Measurements from ENCODE around the gene PRKX. TPM values are rescaled to one million over a fixed set of nuclear protein-coding genes. Genes with fewer than 3 reads are reported as not detected.

PRKX gene
- total and polyA plus RNA-seq, 2 of the 4 experiments (the other 2 are of a cell fraction): 7.2 to 14.9 TPM

GRCh38 chrX:3576886-3577501, 136.5 kb downstream of the PRKX start:
- in situ Hi-C loops (cut with MboI; ENCODE audit: low sequenced_read_pairs): no loop called here
- no peaks in the 10 kb centered on the region for H4K20me1 ChIP-seq (ENCODE audit: insufficient read depth, low read length)
- H3K79me1 ChIP-seq (ENCODE audit: low read depth in 1 of 2, low read length in 2 of 2): no peaks in the 10 kb centered on the region
- no peak for TF ChIP-seq MAFK (IDR thresholded peaks at IDR 0.05; ENCODE audit: low read depth, low read length)
- peak; percentile 28; the same call in 1 of the 2 replicates for TF ChIP-seq CEBPB (IDR thresholded peaks at IDR 0.05; ENCODE audit: low read depth, low read length)
- H3K27me3 ChIP-seq (ENCODE audit: control insufficient read depth, insufficient read depth, low read length): no peaks in the 10 kb centered on the region
- dilution Hi-C loops (cut with HindIII; ENCODE audit: low sequenced_read_pairs, unreplicated experiment): no loop called here
- no peak overlapping the region for H3K4me2 ChIP-seq (ENCODE audit: low read depth, low read length)
- H3K27ac ChIP-seq (ENCODE audit: insufficient read depth, low read length): no peak overlapping the region
- no peak overlapping the region for H3K18ac ChIP-seq (ENCODE audit: low read depth, low read length)
- no peak overlapping the region for H3K9ac ChIP-seq (ENCODE audit: low read depth, low read length)
- H2AFZ ChIP-seq (replicated peaks; ENCODE audit: low read length, poor library complexity): no peak overlapping the region
- no peak overlapping the region for H3K23ac ChIP-seq (ENCODE audit: low read depth, low read length)
- no peaks in the 10 kb centered on the region for H3K36me3 ChIP-seq (ENCODE audit: control insufficient read depth, insufficient read depth, low read length)
- no peak overlapping the region for H2BK20ac ChIP-seq (ENCODE audit: low read depth, low read length)
- H3K9me3 ChIP-seq (ENCODE audit: control insufficient read depth, insufficient read depth, low read length): peaks cover 4% of the 10 kb centered on the region; the same call in 1 of the 2 replicates
- H3K56ac ChIP-seq (ENCODE audit: extremely low read depth, insufficient read depth, low read length): no peak overlapping the region
- H3K4ac ChIP-seq (ENCODE audit: low read depth, low read length): no peak overlapping the region
- no peak overlapping the region for H2AK9ac ChIP-seq (replicated peaks; ENCODE audit: low read depth, low read length, poor library complexity)
- H3K9me1 ChIP-seq (ENCODE audit: insufficient read depth, low read length): no peaks in the 10 kb centered on the region
- H4K91ac ChIP-seq (ENCODE audit: insufficient read depth, low read depth, low read length): no peak overlapping the region
- intact Hi-C loops (cut with micrococcal nuclease): no loop called here
- H2BK15ac ChIP-seq (ENCODE audit: low read depth, low read length): no peak overlapping the region
- no peak overlapping the region for H2BK5ac ChIP-seq (ENCODE audit: low read depth, low read length, poor library complexity, severe bottlenecking)
- no peak overlapping the region for H2AK5ac ChIP-seq (ENCODE audit: low read depth, low read length)
- no peak overlapping the region for H2BK120ac ChIP-seq (ENCODE audit: low read depth, low read length)
- DNase-seq (peak; percentile 54), ATAC-seq (ENCODE audit: low read depth) (peak; percentile 40)
- POLR2A ChIA-PET (ENCODE audit: unreplicated experiment): no interaction called here
- no peak overlapping the region for H3K14ac ChIP-seq (replicated peaks; ENCODE audit: low read depth, low read length)
- no peak overlapping the region for H4K5ac ChIP-seq (ENCODE audit: low read depth, low read length)
- H3K4me1 ChIP-seq (ENCODE audit: control insufficient read depth, insufficient read depth, low read length): no peaks in the 10 kb centered on the region
- H3K4me3 ChIP-seq (ENCODE audit: insufficient read depth, low read depth, low read length): no peak overlapping the region
- CTCF ChIA-PET: no interaction called here
- BruUV-seq (replicated peaks): no TSS peak
- WGBS, 2 experiments (ENCODE audit: extremely low coverage in 2 of 2, insufficient read length in 1 of 2): 88% methylated on average over 1 of the region's 11 CpGs; no CpG with 5 or more reads in 1 of the 2 experiments
- H4K8ac ChIP-seq (ENCODE audit: low read depth in 2 of 2, low read length in 2 of 2): no peak overlapping the region
